SKM-1 treated with dmso at 0.1 percent for 144 hours (cell line): ENCODE results near the gene DUSP12.

Experiments
- DNase-seq: peaks from one replicate; lab custom pipeline; 2025; ENCODE audit not compliant: unreplicated experiment; lab: John Stamatoyannopoulos, UW

Gene DUSP12

DNA sequence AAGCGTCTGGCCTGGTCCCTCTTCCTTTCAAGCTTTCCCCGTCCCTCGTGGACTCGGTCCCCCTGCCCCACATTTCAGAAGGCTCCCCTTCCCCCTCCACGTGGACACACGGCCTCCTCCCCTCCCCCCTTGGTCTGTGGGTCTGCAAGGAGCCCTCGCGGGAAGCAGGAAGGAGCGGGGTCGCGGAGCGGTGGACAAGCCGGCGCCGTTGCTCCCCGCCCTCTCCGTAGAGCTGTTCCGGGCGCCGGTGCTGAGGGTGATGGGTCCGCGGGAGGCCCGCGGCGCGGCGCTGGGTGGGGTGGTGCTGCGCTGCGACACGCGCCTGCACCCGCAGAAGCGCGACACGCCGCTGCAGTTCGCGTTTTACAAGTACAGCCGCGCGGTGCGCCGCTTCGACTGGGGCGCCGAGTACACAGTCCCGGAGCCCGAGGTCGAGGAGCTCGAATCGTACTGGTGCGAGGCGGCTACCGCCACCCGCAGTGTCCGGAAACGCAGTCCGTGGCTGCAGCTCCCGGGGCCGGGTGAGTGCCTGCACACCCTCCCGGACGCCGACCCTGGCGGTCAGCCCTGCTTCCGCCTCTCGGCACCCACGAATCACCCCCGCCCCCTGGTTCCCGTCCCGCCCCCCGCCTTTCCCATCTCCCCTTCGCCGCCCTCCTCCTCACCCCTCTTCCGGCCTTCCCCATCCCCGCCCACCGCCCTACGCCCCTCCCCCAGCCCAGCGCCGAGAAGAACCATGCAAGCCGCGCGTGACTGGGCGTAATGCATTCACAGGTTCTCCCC lies 22.9 kb upstream of the DUSP12 start:
- peak; percentile 30 for DNase-seq

DNA sequence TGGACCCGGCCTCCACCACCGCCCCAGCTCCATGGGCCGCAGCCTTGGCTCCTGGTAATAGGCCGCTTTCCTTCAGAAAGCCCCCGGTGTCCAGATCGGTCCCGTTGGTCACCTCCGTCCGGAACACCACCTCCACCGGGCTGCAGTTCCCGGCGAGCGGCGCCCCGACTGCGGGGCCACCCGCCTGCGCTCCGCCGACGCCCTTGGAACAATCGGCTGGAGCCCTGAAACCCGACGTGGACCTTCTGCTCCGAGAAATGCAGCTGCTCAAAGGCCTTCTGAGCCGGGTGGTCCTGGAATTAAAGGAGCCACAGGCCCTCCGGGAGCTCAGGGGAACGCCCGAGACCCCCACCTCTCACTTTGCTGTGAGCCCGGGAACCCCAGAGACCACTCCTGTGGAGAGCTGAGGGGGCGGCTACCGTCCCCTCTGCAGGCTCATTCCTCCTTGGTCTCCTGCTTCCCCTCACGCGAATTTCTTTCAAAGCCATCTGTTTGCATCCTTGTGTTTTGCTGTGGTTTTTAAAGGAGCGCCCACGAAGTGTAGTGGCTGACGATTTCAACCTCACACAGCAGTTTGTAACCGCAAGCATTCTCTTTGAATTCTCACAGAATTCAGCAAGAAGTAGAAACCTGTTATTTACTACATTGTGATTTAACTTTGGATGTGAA lies 22.2 kb upstream of the DUSP12 start:
- no peak for DNase-seq

DNA sequence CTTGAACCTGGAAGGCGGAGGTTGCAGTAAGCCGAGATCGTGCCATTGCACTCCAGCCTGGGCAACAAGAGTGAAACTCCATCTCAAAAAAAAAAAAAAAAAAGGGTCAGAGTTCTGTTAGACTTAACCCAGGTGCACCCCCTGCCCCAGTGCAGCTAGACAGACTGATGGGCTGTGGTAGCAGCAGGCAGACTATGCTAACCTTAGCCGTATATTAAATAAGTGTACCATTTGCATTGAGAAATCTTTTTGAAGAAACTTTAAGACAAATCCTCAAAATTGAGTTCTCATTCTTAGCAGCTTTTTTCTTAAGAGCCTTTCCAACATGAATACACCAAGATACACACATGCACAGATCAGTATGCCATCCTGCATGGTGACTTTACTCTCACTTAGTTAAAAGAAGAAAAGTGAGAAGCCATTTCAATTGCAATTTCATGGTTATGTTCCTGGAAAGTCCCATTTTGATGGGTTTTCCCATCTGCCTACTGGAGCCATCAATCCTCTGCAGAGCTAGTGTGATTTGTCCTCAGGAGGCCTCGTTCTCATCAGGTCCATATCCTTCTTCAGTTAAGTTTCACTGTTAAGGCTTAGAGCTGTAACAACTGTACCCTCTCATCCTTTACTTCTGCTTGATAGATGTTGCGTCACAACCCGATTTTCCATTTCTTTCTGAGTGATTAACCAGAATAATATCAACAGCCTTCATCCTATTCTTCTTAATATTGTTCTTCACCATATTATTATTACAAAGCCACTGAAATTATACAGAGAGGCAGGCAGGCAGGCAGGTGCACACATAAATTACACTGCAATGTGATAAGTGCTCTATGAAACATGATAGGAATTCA lies 21.0 kb upstream of the DUSP12 start:
- DNase-seq, result no peak

DNA sequence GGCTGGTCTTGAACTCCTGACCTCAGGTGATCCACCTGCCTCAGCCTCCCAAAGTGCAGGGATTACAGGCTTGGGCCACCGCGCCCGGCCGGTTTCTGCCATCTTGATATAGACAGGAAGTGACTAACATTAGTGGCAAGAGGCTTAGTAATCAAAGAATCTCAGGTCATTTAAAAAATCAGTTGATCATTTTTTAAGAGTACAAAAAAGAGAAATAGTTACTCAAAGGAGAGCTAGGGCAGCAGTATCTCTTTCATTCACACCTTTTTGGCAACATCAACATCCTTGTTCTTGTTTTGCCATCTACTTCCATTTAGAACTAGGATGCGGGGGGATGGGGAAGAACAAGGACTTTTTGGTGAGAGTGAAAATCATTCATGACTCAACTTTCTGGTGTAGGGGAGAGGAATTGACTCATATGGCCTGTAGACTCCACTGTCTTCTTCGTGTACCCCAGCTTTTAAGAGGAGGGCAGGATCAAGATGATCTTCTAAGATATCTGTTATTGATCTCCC lies 19.5 kb upstream of the DUSP12 start:
- DNase-seq, result no peak

DNA sequence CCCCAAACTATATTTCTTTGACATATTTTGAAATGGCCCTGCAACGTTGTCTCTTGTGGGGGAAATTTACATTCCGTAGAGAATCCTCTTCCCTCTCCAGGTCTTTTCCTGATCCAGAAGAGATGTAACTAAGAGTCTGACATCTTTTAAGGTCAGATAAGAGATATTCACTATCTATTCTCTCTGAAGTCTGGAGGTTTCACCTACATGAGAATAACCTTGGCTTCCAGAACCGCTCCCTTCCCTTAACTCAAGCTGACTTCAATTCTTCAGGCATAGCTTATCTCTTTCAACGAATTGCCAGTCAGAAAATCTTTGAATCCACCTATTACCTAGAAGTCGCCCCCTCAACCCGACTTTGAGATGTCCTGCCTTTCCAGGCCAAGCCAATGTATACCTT lies 18.3 kb upstream of the DUSP12 start:
- no peak for DNase-seq

DNA sequence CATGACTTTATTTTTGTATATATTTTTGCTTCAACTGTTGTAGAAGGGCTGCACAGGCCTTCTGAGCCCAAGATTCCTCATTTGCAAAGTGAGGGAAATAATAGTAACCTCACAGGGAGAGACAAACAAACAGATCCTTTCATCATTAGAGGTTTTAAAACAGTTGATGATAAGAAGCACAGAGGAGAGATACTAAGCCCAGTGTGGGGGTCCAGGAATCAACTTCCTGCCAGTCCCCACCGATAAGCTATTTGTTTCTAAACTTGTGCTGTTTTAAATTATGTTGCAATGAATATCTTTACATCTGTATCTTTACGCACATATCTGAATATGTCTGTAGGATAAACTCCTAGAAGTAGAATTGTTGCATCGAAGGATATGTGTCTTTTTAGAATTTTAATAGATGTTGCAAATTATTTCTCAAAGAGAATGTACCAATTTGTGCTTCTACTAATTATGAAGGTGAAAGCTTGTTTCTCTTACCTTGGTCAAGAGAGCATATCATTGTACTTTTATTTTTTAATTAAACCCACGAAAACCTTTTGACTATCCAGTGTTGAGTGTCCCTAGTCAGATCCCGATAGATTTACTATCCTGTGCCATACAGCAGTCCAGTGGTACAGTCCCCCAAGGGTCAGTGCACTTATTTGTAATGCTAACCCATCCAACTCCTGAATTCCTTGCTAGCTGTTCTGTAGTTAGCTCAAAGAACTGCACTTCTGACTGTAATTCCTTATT lies 17.4 kb upstream of the DUSP12 start:
- DNase-seq, result no peak

DNA sequence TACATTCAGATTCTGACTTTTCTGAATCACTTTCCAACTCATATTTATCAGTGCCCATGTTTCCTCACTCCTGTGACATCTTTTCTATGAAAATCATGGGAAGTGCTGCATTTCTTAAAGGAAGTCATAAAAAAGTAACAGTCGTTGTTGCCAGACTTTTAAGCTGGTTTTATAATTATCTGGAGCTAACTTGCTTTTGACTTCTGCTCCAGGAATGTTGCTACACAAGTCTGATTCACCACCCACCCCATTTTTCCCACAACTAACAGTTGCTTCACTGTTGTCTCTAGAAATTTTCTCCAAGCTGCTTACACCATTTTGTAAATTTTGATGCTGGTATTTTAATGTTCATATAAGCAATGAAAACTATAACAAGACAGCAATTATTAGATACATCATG lies 16.1 kb upstream of the DUSP12 start:
- DNase-seq, result no peak

DNA sequence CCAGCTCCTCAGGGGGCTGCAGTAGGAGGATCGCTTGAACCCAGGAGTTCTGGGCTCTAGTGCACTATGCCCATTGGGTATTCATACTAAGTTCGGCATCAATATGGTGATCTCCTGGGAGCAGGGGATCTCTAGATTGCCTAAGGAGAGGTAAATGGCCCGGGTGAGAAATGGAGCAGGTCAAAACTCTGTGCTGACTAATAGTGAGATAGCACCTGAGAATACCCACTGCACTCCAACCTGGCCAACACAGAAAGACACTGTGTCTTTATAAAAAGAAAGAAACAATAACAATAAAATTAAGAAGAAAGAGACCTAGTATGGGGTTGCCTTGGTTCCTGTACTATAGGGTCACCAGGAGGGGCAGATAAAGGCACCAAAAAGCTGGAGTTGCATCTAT lies 13.7 kb upstream of the DUSP12 start:
- DNase-seq, result no peak

DNA sequence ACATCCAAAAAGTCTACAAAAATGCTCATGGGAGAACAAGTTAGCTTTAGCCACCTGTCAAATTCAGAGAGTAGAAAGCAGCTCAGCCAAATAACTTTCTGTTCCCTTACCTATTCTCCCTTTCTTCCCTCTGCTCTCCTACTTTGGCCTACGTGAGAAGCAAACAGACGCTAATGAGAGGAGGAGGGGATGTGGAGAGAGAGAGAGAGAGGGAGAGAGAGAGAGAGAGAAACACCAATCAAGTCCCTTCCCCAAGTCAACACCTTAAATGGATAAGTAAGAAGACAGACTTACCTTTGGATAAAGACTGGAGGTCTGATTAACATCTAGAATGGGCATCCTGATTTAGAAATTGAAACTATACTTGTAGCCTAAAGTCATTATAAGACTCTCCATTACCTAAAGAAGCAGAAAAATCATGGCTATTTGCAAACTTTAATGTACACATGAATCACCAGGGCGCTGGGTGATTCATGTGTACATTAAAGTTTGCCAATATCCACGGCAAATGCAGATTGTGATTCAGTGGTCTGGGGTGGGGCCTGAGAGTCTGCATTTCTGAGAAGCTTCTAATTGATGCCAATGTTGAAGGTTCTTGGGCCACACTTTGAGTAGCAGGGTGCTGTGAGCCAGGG lies 13.1 kb upstream of the DUSP12 start:
- no peak for DNase-seq

DNA sequence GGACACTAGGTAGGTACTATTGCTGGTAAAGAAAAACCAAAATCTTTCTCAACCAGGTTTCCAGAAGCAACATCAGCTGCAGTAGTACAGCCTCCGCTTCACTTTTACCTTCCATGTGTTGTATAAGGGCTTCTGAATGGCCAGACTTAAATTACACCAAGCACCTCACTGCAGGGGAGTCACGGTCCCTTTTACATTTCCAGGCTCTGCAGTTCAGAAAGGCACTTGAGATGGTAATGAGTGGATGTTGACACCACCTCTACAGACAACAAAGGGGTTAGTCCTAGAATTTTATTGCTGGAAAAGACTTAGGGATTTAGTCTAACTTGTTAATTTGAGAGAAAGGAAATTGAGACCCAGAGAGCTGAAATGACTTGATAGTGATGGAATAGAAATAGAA lies 12.0 kb upstream of the DUSP12 start:
- DNase-seq, result no peak

DNA sequence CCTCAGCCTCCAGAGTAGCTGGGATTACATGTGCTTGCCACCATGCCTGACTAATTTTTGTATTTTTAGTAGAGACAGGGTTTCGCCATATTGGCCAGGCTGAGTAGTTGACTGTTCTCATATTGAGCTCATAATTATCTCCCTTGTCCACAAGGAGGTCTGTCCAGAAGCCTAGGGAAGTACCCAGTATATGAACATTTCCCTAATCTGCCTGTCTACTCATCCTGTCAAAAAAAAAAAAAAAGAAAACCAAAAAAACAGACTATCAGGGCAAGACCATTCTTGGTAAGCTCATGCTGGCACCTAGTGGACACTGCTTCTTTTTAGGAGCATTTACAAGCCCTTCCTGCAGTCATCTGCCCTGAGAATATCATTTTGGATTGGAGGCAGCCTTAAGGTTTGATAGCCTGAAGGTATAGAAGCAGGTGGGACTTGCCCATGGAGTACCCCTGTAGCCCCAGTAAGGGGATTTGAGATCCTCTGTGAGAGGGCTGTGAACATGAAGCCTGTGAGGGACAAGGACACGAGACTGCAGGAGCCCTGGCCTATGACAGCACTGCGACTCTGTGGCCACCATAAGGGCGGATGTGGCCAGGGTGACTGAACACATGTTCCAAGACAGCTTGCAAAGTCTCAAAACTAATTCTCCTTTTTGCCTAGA lies 10.8 kb upstream of the DUSP12 start:
- peak; percentile 87 for DNase-seq

DNA sequence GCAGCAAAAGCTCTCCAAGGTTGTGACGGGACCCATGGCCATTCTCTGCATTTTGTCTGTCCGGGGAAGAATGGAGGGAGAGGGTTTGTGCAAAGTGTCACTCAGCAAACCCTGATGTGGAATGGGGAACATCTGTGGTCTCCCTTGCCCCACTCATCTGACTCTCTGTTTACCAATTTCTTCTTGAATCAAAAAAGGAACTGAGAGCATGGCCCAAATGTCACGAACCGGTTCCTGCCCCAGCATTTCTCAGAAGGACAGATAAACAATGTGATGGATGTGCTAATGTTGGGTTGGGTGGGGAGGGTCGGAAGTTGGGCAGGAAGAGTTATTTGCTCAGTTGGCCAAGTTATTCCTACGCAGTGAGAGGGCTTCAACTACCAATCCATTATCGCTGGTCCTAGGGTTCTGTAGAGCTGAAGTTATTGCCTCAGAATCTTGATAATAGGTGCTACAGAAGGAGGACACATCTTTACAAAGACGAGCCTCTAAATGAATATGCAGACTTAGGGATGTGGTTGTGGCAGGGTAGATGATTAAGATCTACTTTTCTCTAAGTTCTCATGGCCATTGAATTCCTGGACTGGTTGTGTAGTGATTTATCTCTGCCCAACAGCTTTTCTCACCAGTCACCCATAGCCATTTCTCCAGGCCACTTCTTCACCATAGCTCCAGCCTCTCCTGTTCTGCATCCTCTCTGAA lies 9.6 kb upstream of the DUSP12 start:
- no peak for DNase-seq

DNA sequence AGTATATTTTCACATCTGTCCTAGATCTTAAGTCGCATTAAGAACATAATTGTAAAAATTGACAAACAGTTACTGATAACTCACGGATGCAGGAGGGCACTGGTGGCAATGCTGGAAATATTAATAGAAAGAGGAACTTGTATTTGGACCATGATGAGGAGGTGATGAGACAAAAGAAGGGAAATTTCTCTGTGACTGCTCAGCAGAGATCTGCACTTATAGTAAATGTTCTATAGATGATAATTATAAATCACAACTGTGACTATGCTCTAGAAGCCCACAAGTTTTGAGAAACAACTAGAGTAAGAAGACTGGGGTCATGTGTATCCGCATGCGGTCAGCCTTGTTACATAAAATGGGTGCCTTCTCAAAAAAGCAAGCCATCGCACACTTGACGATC lies 8.7 kb upstream of the DUSP12 start:
- no peak for DNase-seq

DNA sequence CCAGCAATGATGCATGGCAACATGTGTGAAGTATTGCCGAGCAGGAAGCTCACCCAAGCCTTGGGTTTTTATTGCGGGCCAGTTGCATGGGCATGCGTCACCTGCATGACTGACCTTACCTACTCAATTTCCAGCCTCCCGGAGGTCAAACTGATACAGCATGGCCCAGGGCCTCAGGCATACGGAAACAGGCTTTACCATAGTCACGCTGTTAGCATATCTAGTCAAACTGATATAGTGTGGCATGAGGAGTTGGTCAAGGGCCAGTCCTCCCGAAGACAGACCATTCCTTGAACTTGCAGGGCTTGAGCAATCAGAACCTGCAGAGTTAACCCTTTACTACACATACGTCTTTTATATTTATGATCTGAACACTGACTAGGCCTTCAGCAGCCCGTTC lies 6.4 kb upstream of the DUSP12 start:
- no peak for DNase-seq

DNA sequence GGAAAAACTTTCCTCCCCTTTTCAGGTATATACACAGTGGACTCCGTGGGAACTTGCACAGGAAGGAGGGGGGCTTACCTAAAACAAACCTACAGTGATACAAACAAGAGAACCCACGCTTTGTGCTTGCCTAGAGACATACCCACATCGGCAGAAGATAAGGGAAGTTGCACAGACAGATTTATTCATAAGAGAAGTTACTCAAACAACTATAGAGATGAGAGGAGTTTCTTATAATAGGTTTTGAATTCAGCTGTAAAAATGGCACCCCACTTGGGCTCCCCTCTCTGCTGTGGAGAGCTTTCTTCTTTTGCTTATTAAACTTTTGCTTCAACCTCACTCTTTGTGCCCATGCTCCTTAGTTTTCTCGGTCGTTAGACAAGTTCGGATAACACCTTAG lies 1.8 kb upstream of the DUSP12 start:
- DNase-seq, result peak; percentile 23

DNA sequence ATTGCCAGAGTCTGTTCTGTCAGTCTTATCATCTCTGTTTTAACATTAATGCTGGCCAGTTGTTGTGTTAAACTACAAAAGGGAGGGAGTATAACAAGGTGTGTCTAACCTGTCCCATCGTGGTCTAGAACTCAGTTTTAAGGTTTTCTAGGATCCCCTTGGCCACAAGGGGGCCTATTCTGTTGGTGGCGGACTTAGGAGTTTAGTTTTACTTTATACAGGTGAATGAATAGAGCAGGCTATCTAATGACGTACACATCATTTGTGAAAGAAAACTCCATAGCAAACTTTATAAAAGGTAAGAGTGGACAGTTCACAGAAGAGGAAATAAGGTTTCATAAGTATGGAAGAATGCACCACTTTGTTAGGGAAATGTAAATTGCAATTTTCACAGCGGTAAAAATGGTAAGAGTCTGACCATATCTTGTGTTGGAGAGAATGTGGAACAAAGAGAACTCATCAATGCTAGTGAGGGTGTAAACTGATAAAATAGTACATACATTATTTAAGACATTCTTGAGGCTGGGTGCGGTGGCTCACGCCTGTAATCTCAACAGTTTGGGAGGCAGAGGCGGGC lies 14.0 kb downstream of the DUSP12 start:
- peak; percentile 31 for DNase-seq

DNA sequence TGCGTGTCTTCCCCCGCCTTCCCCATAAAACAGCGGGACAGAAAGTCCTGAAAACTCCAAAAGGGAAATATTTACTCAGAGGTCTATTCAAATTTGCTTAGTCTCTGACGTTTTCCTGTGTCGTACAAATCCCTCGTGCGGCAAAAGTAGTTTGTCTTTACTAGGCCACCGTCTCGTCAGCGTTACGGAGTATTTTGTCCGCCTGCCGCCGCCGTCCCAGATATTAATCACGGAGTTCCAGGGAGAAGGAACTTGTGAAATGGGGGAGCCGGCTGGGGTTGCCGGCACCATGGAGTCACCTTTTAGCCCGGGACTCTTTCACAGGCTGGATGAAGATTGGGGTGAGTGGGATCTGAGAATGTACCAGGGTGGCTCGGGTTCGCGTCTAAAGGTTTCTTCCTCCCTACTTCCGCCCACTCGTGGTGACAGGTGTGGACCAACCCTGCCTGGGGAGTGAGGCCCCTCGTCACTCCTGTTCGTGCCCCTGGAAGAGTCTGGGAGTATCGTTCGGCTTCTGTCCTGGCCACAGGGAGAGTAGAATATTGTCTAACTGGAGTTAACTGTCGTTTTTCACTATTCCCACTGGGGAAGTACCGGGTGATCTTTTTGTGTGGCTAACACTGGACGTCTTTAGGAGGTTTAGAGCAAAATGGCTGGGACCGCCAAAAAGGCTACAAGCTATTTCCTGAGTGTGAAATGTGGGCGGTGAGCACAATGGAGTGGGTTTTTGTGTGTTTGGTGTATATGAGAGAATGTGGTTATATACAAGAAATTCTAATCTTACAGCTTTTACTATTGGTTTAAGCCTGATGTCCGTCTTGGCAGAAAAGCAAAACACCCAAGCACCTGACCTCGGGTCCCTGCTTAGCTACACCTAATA lies 16.8 kb downstream of the DUSP12 start, which contains the start of gene ATF6:
Gene ATF6 (plus strand): TSS at position 219 of the 880 bp plus-strand sequence. CDS start 41 bp downstream, at position 260.
- DNase-seq, result peak; percentile 95

DNA sequence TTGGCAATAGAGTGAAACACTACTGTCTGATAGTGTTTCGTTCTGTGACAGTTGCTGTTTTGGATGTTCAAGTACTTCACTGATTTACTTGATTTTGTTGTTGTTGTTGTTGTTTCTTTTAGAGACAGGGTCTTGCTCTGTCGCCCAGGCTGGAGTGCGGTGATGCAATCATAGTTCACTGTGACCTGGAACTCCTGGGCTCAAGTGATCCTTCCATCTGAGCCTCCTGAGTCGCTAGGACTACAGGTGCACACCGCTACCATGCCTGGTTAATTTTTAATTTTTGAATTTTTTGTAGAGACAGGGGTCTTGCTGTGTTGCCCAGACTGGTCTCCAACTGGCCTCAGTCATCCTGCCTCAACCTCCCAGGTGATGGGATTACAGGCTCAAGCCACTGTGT lies 18.9 kb downstream of the DUSP12 start:
- no peak for DNase-seq
